Measurements from ENCODE around the gene MPIG6B.

MPIG6B gene

DNA sequence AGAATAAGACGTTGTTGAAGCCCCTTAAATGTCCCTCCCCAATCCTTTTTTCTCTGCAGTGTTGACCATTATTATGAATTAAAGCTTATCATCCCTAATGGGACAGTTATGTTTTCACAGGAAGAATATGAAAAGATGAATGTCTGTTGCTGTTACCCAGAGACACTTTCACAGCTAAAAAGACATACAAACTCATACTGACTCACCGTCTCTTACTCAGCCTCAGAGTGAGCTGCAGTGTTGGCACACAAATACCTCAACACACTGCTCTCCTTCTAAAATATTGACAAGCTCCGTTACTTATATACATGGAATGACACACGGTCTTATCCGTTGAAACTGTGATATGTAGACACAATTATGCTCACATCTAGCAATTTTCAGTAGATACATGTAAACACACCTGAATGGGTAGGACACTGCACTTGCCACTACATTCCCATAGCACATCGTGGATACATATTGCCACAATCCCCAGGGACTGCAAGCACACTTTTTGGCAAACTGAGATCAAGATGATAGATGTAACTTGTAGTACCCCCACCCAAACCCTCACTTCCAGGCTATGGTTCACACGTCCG lies 29.7 kb downstream of the MPIG6B start:
- ChIA-PET CTCF (interaction anchor here (0.8 to 2.1 kb wide), 11 partner anchors 11 to 154 kb away, joined by 3 to 9 read pairs (median 4); partner anchors contain the start of genes CLIC1, LSM2 and VARS1), POLR2A (no interaction called here)

DNA sequence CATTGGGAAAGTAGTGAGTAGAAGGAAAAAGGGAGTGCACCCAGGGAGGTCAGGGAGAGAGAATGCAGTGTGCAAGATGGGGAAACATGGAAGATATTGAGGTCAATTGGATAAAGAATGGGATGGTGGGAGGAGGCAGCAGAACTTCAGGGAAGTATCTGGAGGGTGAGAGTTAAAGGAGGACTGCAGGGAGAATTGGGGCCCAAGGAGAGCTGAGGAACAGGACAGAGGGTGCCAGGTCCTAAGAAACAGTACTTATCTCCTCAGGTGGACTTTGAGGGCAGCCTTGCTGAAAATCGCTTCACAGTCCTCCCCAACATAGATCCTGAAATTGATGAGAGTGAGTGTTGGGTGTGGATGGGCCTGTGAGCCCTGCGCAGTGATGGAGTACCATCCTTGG lies 35.1 kb downstream of the MPIG6B start:
- DNase-seq (ENCODE audit: extremely low spot score), result no peak
- ChIA-PET CTCF (interaction anchor here (1.2 to 4.3 kb wide), 5 partner anchors 12 to 207 kb away, joined by 3 to 30 read pairs (median 7); partner anchors contain the start of gene VWA7), POLR2A (no interaction called here)
- no peak for TF ChIP-seq CTCF (IDR thresholded peaks at IDR 0.05; ENCODE audit: control extremely low read depth, extremely low read depth, low read depth, missing control alignments)

More for the DNA sequence above, 29.7 kb downstream of the MPIG6B start:
- DNase-seq (ENCODE audit: extremely low spot score), result no peak
- no peak for TF ChIP-seq CTCF (IDR thresholded peaks at IDR 0.05; ENCODE audit: control extremely low read depth, extremely low read depth, low read depth, missing control alignments)

DNA sequence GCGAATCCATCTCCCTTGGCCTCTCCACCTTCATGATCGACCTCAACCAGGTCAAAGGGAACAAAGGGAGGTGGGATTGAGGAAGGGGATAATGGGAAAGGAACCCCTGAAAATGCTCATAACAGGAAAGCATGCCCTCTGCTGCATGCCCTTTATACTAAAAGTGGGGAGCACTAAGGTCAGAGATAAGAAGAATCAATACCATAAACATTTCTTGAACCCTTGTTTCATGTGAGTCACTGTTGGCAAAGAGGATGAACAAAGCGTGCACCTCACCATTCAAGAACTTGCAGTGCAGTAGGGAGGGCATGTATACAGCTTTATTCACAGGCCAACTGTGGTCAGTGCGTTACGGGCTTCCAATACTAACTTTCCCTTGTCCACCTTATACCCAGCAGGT lies 37.6 kb downstream of the MPIG6B start:
- TF ChIP-seq CTCF (IDR thresholded peaks at IDR 0.05; ENCODE audit: control extremely low read depth, extremely low read depth, low read depth, missing control alignments), result no peak
- DNase-seq (ENCODE audit: extremely low spot score), result no peak
- POLR2A ChIA-PET, result no interaction called here
- CTCF ChIA-PET, result interaction anchor here (4.3 kb wide), 1 partner anchor 9 kb away, joined by 30 read pairs; no protein-coding TSS in a partner anchor

- no peak for DNase-seq (ENCODE audit: extremely low spot score)
- no peak for TF ChIP-seq CTCF (IDR thresholded peaks at IDR 0.05; ENCODE audit: control extremely low read depth, extremely low read depth, low read depth, missing control alignments)
- POLR2A ChIA-PET, result no interaction called here
- CTCF ChIA-PET, result interaction anchor here (4.3 kb wide), 1 partner anchor 9 kb away, joined by 30 read pairs; no protein-coding TSS in a partner anchor
Observed at GRCh38 chr6:31761343-31761742, 38.2 kb downstream of the MPIG6B start.

- ChIA-PET POLR2A (no interaction called here), CTCF (no interaction called here)
- no peak for DNase-seq (ENCODE audit: extremely low spot score)
- no peak for TF ChIP-seq CTCF (IDR thresholded peaks at IDR 0.05; ENCODE audit: control extremely low read depth, extremely low read depth, low read depth, missing control alignments)
Observed at GRCh38 chr6:31762356-31762755, 39.2 kb downstream of the MPIG6B start, which contains the start of gene SAPCD1. TSS of gene SAPCD1 (plus strand) at chr6:31762656. CDS start at chr6:31763055, 399 bp downstream.

- ChIA-PET CTCF (no interaction called here), POLR2A (no interaction called here)
- TF ChIP-seq CTCF (IDR thresholded peaks at IDR 0.05; ENCODE audit: control extremely low read depth, extremely low read depth, low read depth, missing control alignments), result no peak
- DNase-seq (ENCODE audit: extremely low spot score), result no peak
Observed at GRCh38 chr6:31762878-31763618, 39.9 kb downstream of the MPIG6B start.
